Progenitor cell of endocrine pancreas (in vitro differentiated cells): ENCODE measurements around the gene SPINT3. TPM values are rescaled to one million over a fixed set of nuclear protein-coding genes. Genes with fewer than 3 reads are reported as not detected.

Experiments
- DNase-seq: peaks from one replicate; pipeline ENCODE4 v3.0.0; 2021; ENCODE audit warnings: low spot score; ENCODE audit not compliant: unreplicated experiment
- H3K27ac Mint-ChIP-seq: 2 replicates; pipeline ENCODE4 v1.8.0; 2021; ENCODE audit warnings: mild to moderate bottlenecking, moderate library complexity, mixed read lengths
- H3K27me3 Mint-ChIP-seq: 2 replicates; pipeline ENCODE4 v1.8.0; 2021; ENCODE audit warnings: mixed read lengths
- H3K36me3 Mint-ChIP-seq: 2 replicates; pipeline ENCODE4 v1.8.0; 2022; ENCODE audit warnings: mixed read lengths; ENCODE audit not compliant: insufficient read depth
- H3K4me1 Mint-ChIP-seq: 2 replicates; pipeline ENCODE4 v1.8.0; 2021; ENCODE audit warnings: low read depth, mixed read lengths
- H3K4me3 Mint-ChIP-seq: 2 replicates; pipeline ENCODE4 v1.8.0; 2021; ENCODE audit warnings: low read depth, mild to moderate bottlenecking, moderate library complexity, mixed read lengths
- H3K9me3 Mint-ChIP-seq: 2 replicates; pipeline ENCODE4 v1.8.0; 2021; ENCODE audit warnings: low read depth, mixed read lengths
- total RNA-seq: library from RNA; stranded (reverse); gene quantifications from 2 replicates; pipeline ENCODE4 v1.2.1, GENCODE V29; 2021
- TF ChIP-seq, protein P1 (sequence below): fragments of 200-600 bp; sonication (generic); IDR thresholded peaks from one replicate; pipeline ENCODE4 v1.5.0; 2021; ENCODE audit warnings: antibody characterized with exemption, mild to moderate bottlenecking; ENCODE audit not compliant: unreplicated experiment

Gene SPINT3
- total RNA-seq, 1 donor from 2014 or later: not detected

DNA sequence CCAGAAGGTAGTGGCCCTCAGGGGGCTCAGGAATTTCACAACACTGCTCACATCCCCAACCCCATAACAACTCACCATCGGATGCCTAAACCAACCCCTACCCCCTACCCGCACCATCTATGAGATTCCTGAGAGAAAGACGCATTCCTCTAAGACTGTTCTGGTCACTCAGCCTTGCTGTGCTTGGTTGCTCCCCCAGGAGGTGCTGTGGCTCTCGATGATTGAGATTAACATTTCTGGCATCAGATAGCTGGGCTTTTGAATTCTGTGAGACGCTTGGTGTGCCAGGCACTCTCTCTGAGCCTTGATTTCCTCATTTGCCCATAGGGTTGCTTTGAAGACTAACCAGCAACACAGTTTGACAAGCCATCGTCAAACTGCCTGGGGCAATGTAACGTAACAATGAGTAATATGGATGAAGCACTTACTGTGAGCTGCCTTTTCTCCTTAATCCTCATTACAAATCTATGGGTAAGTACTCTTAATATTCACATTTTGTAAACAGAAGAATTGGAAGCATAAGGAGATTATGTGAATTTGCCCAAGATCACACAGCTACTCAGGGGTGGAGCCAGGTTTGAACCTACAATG, 22.9 kb upstream of the SPINT3 start:
- Mint-ChIP-seq H3K4me3 (no peak overlapping the region), H3K9me3 (no peaks in the 10 kb centered on the region), H3K4me1 (no peaks in the 10 kb centered on the region), H3K27me3 (peaks cover 20% of the 10 kb centered on the region), H3K27ac (no peak overlapping the region), H3K36me3 (no peaks in the 10 kb centered on the region)
- TF ChIP-seq, protein P1, sequence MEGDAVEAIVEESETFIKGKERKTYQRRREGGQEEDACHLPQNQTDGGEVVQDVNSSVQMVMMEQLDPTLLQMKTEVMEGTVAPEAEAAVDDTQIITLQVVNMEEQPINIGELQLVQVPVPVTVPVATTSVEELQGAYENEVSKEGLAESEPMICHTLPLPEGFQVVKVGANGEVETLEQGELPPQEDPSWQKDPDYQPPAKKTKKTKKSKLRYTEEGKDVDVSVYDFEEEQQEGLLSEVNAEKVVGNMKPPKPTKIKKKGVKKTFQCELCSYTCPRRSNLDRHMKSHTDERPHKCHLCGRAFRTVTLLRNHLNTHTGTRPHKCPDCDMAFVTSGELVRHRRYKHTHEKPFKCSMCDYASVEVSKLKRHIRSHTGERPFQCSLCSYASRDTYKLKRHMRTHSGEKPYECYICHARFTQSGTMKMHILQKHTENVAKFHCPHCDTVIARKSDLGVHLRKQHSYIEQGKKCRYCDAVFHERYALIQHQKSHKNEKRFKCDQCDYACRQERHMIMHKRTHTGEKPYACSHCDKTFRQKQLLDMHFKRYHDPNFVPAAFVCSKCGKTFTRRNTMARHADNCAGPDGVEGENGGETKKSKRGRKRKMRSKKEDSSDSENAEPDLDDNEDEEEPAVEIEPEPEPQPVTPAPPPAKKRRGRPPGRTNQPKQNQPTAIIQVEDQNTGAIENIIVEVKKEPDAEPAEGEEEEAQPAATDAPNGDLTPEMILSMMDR: peak; percentile 24
- DNase-seq: no peak

DNA sequence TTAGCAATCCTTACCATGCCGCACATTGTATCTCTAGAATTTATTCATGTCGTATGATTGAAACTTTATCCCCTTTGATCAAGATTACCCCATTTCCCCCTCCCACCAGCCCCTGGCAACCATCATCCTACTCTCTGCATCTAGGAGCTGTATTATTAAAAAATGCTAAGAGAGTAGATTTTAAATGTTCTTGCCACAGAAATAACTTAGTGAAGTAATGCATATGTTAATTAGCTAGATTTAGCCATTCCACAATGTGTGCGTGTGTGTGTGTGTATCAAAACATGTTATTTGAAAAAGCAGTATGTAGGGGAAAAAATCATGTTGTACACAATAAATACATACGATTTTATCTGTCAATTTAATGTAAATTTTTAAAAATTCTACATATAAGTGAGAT, 11.9 kb upstream of the SPINT3 start:
- no peaks in the 10 kb centered on the region for H3K36me3 Mint-ChIP-seq
- no peaks in the 10 kb centered on the region for H3K4me1 Mint-ChIP-seq
- DNase-seq: no peak
- H3K27ac Mint-ChIP-seq: no peak overlapping the region
- H3K27me3 Mint-ChIP-seq: peaks cover 36% of the 10 kb centered on the region
- H3K4me3 Mint-ChIP-seq: no peak overlapping the region
- H3K9me3 Mint-ChIP-seq: peaks cover 3% of the 10 kb centered on the region
- TF ChIP-seq, protein P1: no peak

DNA sequence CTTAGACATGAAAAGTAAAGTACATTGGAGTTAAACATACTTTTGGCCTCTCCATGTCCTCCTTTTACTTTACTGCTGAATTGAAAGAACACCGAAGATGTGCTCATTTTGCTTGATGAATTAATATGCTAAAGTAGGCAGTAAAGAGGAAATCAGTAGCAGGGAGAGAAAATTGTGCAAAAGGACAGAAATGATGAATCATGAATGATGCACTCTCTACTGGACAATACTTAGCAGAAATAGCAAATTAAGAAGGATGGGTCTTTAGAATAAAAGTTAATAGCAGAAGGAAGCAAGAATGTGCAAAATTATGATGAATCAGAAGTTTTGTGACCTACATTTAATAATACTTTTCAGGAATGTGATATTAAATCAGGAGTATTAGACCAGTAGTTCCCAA, 8.4 kb upstream of the SPINT3 start:
- peaks cover 40% of the 10 kb centered on the region for H3K27me3 Mint-ChIP-seq

DNA sequence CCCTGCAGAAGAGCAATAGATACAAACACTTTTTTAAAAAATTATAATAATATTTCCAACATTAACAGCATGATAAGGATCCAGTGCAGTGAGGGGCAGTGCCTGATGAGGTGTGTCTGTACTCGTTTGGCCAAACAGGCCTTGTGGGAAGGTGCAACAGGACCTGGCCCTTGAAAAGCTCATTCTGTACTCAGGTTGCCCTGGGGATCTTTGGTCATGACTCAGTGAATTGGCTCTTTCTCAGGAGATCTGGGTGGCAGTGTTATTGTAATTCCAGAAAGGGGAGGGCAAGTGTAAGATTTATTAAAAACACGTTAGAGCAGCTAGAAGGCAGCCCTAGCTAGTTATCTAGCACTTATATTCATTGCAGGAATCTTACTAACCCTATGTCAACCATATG, 2.9 kb upstream of the SPINT3 start:
- peaks cover 38% of the 10 kb centered on the region for H3K27me3 Mint-ChIP-seq
- DNase-seq: no peak
- no peaks in the 10 kb centered on the region for H3K36me3 Mint-ChIP-seq
- TF ChIP-seq, protein P1: no peak
- H3K4me1 Mint-ChIP-seq: no peaks in the 10 kb centered on the region
- H3K4me3 Mint-ChIP-seq: no peak overlapping the region
- no peaks in the 10 kb centered on the region for H3K9me3 Mint-ChIP-seq
- H3K27ac Mint-ChIP-seq: no peak overlapping the region

More for the DNA sequence above, 8.4 kb upstream of the SPINT3 start:
- TF ChIP-seq, protein P1: no peak
- H3K4me3 Mint-ChIP-seq: no peak overlapping the region
- H3K36me3 Mint-ChIP-seq: no peaks in the 10 kb centered on the region
- H3K9me3 Mint-ChIP-seq: no peaks in the 10 kb centered on the region
- no peaks in the 10 kb centered on the region for H3K4me1 Mint-ChIP-seq
- no peak overlapping the region for H3K27ac Mint-ChIP-seq
- DNase-seq: no peak

DNA sequence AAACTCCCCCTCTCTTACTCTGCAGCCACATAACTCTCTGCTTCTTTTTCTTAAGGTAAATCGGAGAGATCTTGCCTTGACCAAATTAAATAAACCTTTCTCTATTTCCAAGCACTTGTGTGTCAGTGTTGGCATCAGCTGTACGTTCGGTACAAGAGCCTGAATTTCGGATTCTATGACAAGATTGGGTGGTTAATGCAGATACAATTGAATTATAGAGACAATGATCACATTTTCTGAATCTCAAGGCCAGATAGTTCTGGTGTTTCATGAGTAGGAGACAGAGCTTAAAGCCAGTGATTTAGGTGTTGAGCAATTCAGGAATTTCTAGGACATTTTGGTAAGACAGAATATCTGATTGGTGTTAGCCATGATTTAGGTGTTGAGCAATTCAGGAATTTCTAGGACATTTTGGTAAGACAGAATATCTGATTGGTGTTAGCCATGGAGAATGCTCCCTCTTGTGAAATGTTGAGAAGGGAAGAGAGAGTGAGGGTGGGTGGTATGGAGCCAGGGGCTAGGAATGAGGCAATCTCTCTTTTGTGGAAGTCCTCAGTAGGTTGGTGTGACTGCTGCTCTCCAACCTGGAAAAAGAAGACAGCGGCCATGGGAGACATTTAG, 5.1 kb downstream of the SPINT3 start:
- H3K4me3 Mint-ChIP-seq: no peak overlapping the region
- no peaks in the 10 kb centered on the region for H3K4me1 Mint-ChIP-seq
- TF ChIP-seq, protein P1: no peak
- no peaks in the 10 kb centered on the region for H3K36me3 Mint-ChIP-seq
- DNase-seq: no peak
- peaks cover 66% of the 10 kb centered on the region for H3K27me3 Mint-ChIP-seq
- H3K27ac Mint-ChIP-seq: no peak overlapping the region
- H3K9me3 Mint-ChIP-seq: no peaks in the 10 kb centered on the region
